NCI-H526 treated with DMSO at 0.1 percent for 48 hours (cell line): ENCODE measurements around the gene PLA2R1.
"Not testable (repeated sequence)": the region's sequence is repeated elsewhere in the genome, so short reads cannot be mapped to it uniquely, and the experiment has no call there.

Experiments
- DNase-seq: peaks from one replicate; lab custom pipeline; 2025; lab: John Stamatoyannopoulos, UW

PLA2R1 gene

GRCh38 chr2:160063879-160064612, 1.6 kb upstream of the PLA2R1 start:
- DNase-seq: no peak

GRCh38 chr2:160063271-160063670, 856 bp upstream of the PLA2R1 start:
- DNase-seq: no peak

DNA sequence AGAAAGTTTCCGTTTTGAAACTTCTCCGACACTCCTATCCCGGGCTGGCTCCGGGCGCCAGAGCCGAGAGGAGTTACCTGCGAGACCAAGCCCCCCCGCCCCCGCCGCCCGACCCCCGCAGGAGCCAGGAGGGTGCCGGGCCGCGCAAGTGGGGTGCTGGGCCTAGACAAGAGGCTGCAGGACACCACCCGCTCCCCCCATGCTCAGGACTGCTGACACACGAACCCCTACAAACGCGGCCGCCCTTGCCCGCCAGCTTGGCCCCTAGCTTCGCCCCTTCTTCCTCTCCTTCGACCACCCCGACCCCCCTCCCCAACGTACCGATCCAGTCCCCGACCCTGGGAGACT, 497 bp downstream of the PLA2R1 start:
- DNase-seq: no peak

DNA sequence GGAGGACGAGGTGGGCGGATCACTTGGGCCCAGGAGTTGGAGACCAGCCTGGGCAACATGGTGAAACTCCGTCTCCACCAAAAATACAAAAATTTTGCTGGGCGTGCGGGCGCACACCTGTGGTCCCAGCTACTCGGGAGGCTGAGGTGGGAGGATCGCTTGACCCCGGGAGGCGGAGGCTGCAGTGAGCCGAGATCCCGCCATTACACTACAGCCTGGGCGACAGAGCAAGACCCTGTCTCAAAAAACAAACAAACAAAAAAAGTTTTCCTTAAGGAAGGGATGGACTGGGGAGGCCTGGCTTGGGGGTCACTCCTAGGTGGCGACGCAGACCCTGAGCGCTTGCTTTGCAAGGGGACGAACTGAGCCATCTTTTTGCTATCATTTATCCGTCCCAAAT, 882 bp downstream of the PLA2R1 start:
- no peak for DNase-seq

DNA sequence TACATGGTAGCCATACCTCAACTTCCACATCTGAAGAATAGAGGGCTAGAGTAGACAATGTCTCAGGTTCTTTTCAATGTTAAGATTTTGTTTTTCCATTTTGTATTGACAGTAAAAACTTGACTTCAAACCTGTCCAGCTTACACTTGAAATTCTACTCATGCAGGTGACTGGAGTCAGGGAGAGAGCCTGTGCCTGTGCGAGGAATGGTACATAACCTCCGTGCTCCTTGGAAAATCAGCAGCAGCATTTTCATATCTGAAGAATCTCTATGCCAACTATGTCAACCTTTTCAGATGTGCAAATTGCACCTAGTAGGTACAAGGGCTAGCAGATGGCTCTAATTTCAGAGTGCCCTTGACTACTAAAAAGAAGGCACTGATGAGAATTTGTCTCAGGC, 2.1 kb downstream of the PLA2R1 start:
- no peak for DNase-seq

DNA sequence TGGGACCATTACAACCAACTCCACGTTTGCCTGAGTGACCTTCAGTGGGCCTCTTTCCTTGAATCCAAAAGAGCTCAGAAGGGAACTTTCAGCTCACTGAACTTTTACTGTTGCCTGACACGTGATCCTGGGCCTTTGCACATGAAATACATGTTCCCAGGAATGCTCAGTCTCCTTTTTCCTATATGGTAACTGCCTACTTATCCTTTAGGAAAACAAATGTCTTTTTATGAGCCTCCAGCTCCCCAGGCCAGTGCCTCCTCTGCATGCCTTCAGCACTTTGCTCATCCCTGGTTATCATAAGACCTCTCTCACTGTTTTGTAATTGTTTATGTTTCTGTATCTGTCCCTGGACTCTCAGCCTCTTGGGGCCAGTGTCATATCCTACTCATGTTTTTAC, 5.1 kb downstream of the PLA2R1 start:
- DNase-seq: no peak

DNA sequence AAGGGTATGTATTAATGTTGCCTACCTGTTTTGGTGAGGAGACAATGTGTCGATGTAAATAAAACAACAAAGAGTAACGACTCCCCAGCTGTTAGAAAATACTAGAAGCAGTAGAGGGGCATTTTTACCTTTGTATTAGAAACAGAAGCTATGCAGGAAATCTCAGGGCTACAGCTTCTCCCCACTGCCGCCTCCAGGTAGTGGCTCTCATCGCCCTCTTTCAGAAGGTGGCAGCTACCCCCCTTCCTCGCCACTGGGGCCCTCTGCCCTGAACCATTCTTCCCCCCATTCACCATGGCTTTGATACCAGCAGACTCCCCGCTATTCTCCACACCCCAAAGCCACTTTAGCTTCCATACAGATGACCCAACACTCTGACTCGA, 6.7 kb downstream of the PLA2R1 start:
- no peak for DNase-seq

GRCh38 chr2:160054984-160055725, 7.3 kb downstream of the PLA2R1 start:
- DNase-seq: no peak

GRCh38 chr2:160053946-160054345, 8.5 kb downstream of the PLA2R1 start:
- DNase-seq: no peak

GRCh38 chr2:160052531-160052930, 9.9 kb downstream of the PLA2R1 start:
- DNase-seq: no peak

GRCh38 chr2:160051371-160051800, 11.0 kb downstream of the PLA2R1 start:
- DNase-seq: no peak

GRCh38 chr2:160050147-160050546, 12.3 kb downstream of the PLA2R1 start:
- DNase-seq: no peak

GRCh38 chr2:160045703-160046210, 16.7 kb downstream of the PLA2R1 start:
- no peak for DNase-seq

DNA sequence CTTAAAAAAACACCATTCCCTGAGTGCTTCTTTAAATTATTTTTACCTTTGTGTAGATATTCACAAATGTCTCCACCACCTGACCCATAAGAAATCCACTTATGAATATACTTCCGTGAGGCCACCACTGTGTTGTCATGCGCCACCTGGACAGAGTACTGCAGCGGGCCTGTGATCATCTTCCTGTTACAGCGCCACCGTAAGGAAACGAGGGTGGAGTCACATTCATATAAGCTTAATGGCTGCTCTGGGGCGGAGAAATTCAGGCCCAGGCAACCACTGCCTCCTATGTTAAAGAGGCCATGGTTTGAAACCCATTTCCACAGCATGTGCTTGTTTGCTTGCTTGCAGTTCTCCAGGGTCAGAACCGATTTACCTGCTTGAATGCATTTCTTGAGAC, 17.7 kb downstream of the PLA2R1 start:
- DNase-seq: no peak

DNA sequence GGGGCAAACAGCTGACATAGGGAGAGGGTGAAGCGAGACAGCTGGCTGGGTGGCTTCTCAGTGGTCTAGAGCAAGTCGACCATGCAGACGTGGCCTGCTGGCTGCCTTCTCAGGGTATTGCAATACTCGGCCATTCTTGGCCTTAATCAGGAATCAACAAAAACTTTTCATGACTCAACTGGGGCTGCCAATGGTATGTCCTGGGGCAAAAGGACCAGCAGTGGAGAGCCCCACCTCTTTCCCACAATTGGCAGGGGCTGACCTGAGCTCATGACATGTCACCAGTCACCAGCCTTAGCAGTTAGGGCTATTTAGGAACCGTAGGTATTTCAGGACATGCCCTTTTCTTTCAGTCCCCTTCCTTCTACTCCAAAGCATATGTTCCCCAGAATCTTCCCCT, 19.1 kb downstream of the PLA2R1 start:
- DNase-seq: no peak

- peak; percentile 10 for DNase-seq
Observed at GRCh38 chr2:160042054-160042453, 20.4 kb downstream of the PLA2R1 start.

GRCh38 chr2:160041091-160041490, 21.3 kb downstream of the PLA2R1 start:
- no peak for DNase-seq

GRCh38 chr2:160039166-160039903, 23.1 kb downstream of the PLA2R1 start:
- no peak for DNase-seq

DNA sequence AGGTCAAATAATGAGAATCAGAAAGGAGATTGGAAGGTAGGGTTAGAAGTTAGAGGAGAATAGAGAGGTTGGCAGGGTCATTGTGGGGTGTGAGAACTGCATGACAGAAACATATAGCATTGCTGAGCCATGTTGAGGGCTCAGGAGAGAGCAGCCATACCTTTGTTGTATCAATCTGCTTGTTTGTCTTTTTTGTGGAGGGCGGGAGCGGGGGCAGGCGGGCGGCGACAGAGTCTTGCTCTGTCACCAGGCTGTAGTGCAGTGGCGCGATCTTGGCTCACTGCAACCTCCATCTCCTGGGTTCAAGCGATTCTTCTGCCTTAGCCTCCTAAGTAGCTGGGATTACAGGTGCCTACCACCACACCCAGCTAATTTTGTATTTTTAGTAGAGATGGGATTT, 23.8 kb downstream of the PLA2R1 start:
- DNase-seq: not testable (repeated sequence)

DNA sequence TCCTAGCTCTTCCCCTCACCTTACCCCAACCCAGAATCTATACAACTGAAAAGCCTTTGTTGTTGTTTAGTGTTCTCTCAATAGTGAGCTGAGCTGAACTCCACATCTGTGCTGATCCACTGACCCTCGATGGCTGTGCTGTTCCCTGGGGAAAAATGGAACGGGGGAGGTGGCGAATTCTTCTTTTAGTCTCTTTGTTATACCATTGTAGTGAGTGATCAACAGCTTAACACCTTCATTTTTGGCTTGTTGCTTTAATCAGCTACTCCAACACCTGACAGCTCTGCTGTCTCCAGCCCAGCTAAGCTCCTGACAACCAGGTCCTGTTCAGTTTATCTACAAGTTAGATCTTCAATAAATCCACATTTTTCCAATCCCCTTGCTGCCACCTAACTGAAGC, 25.7 kb downstream of the PLA2R1 start:
- no peak for DNase-seq

DNA sequence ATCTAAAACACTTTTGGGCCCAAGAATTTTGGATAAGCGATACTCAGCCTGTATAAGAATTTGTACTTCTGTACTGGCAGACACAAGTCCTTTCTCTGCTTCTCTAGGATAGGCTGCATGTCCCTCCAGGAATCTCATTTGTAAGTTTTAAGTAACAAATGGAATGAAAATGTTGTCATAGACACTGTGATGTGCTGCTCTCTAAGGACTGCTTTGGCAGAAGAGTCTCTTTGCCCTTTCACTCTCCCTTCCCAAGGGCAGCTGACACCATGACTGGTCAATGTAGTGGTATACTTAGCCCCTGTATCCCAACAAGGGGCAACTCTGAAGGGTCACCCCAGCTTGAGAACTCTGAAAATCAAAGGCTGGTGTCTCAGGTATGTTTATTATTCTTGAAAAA, 27.3 kb downstream of the PLA2R1 start:
- no peak for DNase-seq

DNA sequence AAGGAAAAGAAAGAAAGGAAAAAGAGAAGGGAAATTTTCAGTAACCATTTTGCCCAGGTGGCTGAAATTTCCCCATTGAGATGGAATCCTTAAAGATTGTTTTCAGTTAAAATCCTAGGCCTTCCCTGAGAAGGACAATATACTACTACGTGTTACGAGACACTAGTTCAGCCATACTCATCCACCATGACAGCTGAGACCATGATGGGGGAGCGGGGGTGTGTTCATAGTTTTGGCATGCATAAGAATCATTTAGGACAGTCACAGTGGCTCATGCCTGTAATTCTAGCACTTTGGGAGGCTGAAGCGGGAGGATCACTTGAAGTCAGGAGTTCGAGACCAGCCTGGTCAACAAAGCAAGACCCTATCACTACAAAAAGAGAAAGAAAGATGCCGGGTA, 28.0 kb downstream of the PLA2R1 start:
- no peak for DNase-seq
